KMS-11 (cell line): ENCODE results near the gene RPTOR.

Experiments
- H2AFZ ChIP-seq: fragments of 200-600 bp; sonication (generic); 2 replicates; pipeline ENCODE4 v1.6.1; 2016; ENCODE audit warnings: antibody characterized with exemption, mixed run types, low read depth
- H3K27ac ChIP-seq: fragments of 200-600 bp; sonication (generic); 2 replicates; pipeline ENCODE4 v1.6.1; 2016; ENCODE audit warnings: mild to moderate bottlenecking, mixed run types
- H3K27me3 ChIP-seq: fragments of 200-600 bp; sonication (generic); 2 replicates; pipeline ENCODE4 v1.6.1; 2017; ENCODE audit warnings: mild to moderate bottlenecking, low read depth, mixed run types, moderate library complexity; ENCODE audit not compliant: insufficient read depth
- H3K36me3 ChIP-seq: fragments of 200-600 bp; sonication (generic); 2 replicates; pipeline ENCODE4 v1.6.1; 2017; ENCODE audit warnings: mild to moderate bottlenecking, mixed run types; ENCODE audit not compliant: insufficient read depth
- H3K4me1 ChIP-seq: fragments of 200-600 bp; sonication (generic); 2 replicates; pipeline ENCODE4 v1.6.1; 2016; ENCODE audit warnings: mild to moderate bottlenecking, low read depth, mixed run types; ENCODE audit not compliant: poor library complexity, severe bottlenecking
- H3K4me2 ChIP-seq: fragments of 200-600 bp; sonication (generic); 2 replicates; pipeline ENCODE4 v1.7.0; 2016; ENCODE audit warnings: mild to moderate bottlenecking, mixed run types
- H3K4me3 ChIP-seq: fragments of 200-600 bp; sonication (generic); IDR thresholded peaks from 2 replicates; pipeline ENCODE4 v1.6.1; 2017; ENCODE audit warnings: low read depth, low read length, mixed read lengths; ENCODE audit not compliant: insufficient read depth
- H3K79me2 ChIP-seq: fragments of 200-600 bp; sonication (generic); 2 replicates; pipeline ENCODE4 v1.6.1; 2016; ENCODE audit warnings: low read depth, mixed run types; ENCODE audit not compliant: insufficient read depth
- H3K9ac ChIP-seq: fragments of 200-600 bp; sonication (generic); 2 replicates; pipeline ENCODE4 v1.6.1; 2016; ENCODE audit warnings: mild to moderate bottlenecking, mixed run types
- H4K20me1 ChIP-seq: fragments of 200-600 bp; sonication (generic); 2 replicates; pipeline ENCODE4 v1.6.1; 2016; ENCODE audit warnings: mild to moderate bottlenecking, mixed run types; ENCODE audit not compliant: insufficient read depth
- TF ChIP-seq, protein P1 (sequence below): fragments of 200-600 bp; sonication (generic); conservative IDR thresholded peaks from 2 replicates; pipeline ENCODE4 v1.6.1; 2017; ENCODE audit warnings: low read depth, mild to moderate bottlenecking, antibody characterized with exemption, low read length, moderate library complexity, mixed read lengths

Gene RPTOR

DNA sequence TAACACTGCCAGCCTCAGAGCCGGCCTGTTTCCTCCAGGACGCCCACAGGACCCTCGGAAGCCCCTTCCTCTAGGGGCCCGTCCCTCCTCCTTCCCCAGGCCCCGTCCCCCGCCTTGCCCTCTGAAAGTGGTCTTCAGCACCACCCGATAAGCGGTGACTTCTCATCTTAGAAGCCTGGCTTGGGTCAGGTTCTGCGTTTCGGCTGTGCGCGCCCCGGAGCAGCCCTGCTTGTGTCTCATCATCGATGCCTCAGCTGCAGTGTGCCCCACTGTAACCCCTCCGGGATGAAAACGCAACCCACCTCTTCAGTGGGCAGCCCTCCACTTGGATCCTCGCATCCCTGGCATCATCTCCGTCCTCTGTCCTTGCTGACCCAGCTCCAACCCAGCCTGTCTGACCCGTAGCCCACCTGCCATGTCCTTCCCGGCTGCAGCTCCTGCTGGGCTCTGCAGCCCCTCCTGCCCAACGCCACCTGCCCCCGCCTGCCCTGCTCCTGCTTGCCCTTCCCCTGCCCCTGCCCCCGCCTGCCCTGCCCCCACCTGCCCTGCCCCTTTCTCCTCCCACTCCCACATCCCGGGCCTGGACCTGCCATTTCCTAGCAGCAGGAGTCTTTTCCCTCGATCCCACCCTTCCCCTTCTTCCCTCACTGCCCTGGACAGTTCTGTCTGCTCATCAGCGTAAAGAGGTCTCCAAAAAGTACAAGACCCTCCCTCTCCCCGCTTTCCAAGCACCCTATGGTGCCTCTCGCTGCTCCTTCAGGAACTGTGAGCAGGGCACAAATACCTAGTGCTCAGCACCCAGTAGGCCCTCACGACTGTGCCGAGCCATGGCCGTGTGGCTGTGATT, 334.5 kb downstream of the RPTOR start:
- TF ChIP-seq, protein P1, sequence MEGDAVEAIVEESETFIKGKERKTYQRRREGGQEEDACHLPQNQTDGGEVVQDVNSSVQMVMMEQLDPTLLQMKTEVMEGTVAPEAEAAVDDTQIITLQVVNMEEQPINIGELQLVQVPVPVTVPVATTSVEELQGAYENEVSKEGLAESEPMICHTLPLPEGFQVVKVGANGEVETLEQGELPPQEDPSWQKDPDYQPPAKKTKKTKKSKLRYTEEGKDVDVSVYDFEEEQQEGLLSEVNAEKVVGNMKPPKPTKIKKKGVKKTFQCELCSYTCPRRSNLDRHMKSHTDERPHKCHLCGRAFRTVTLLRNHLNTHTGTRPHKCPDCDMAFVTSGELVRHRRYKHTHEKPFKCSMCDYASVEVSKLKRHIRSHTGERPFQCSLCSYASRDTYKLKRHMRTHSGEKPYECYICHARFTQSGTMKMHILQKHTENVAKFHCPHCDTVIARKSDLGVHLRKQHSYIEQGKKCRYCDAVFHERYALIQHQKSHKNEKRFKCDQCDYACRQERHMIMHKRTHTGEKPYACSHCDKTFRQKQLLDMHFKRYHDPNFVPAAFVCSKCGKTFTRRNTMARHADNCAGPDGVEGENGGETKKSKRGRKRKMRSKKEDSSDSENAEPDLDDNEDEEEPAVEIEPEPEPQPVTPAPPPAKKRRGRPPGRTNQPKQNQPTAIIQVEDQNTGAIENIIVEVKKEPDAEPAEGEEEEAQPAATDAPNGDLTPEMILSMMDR = no peak
- Histone ChIP-seq H2AFZ (no peak overlapping the region), H4K20me1 (no peaks in the 10 kb centered on the region)

DNA sequence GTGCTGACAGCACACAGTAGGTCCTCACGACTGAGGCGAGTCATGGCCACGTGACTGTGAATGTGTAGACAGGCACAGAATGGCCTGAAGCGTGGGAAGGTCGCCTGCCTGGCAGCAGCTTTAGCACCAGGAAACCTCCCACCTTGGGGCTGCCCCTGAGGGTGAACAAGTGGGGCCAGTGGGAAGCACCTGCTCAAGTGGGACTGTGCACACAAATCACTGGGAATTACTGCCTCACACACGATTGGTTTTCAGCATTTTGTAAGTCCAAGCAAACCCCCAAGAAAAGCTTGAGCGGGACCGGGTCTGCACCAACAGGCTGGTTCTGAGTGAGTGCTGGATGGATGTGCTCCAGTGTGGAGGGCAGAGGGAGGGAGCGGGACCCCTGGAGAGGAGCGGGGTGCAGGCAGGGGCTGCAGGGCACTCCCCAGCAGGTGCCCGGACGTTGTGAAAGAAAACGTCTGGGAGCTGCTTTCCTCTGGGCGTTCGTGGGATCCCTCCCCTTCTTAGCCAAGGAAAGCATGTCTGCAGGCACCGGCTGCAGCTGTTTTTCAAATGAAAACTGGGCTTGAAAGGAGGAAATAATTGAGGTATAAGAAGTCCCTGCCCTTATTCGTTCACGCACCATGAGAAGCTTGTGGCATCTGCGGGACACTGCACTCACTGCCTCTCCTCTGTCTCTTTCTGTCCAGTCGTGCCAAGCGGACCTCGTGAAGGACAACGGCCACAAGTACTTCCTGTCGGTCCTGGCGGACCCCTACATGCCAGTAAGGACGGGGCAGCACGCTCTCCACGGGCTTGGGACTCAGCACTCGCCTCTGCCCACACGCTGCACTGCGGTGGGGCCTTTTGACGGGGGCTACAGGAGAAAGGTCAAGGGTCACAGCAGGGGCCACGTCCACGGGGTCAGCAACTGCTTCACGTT, 335.3 kb downstream of the RPTOR start:
- Histone ChIP-seq H3K27ac (no peak overlapping the region), H3K9ac (no peak overlapping the region)

More for the DNA sequence above, 334.5 kb downstream of the RPTOR start:
- Histone ChIP-seq H3K79me2 (no peaks in the 10 kb centered on the region), H3K4me2 (no peak overlapping the region), H3K27ac (no peak overlapping the region), H3K27me3 (no peaks in the 10 kb centered on the region), H3K9ac (no peak overlapping the region), H3K36me3 (no peaks in the 10 kb centered on the region), H3K4me1 (no peaks in the 10 kb centered on the region), H3K4me3 (no peak overlapping the region)

DNA sequence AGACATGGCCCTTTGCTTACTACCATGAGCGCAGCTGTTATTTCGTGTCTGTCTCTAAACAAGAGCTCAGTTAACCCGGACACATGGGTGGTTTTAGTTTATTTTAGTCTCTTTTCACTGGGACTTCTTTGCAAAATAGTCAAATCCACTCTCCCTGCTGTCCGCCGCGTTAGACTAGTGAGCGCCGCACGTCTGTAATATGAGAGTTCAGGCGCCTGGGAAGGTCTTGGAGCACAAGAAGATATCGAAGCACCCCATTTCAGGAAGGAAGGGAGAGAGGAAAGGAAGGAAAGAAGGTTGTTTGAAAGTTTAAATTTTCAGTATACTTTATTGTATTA, 336.0 kb downstream of the RPTOR start:
- H3K9ac ChIP-seq = no peak overlapping the region
- no peaks in the 10 kb centered on the region for H3K79me2 ChIP-seq
- H3K4me2 ChIP-seq = no peak overlapping the region
- H3K4me3 ChIP-seq = no peak overlapping the region
- no peaks in the 10 kb centered on the region for H3K27me3 ChIP-seq
- H3K4me1 ChIP-seq = no peaks in the 10 kb centered on the region
- no peaks in the 10 kb centered on the region for H4K20me1 ChIP-seq
- TF ChIP-seq, protein P1 = no peak
- no peak overlapping the region for H2AFZ ChIP-seq
- no peaks in the 10 kb centered on the region for H3K36me3 ChIP-seq
- no peak overlapping the region for H3K27ac ChIP-seq

More for the DNA sequence above, 335.3 kb downstream of the RPTOR start:
- no peak overlapping the region for H3K4me2 ChIP-seq
- H3K4me1 ChIP-seq = no peaks in the 10 kb centered on the region
- no peaks in the 10 kb centered on the region for H4K20me1 ChIP-seq
- H3K27me3 ChIP-seq = no peaks in the 10 kb centered on the region
- TF ChIP-seq, protein P1 = no peak
- H2AFZ ChIP-seq = no peak overlapping the region
- no peak overlapping the region for H3K4me3 ChIP-seq
- no peaks in the 10 kb centered on the region for H3K79me2 ChIP-seq
- no peaks in the 10 kb centered on the region for H3K36me3 ChIP-seq

DNA sequence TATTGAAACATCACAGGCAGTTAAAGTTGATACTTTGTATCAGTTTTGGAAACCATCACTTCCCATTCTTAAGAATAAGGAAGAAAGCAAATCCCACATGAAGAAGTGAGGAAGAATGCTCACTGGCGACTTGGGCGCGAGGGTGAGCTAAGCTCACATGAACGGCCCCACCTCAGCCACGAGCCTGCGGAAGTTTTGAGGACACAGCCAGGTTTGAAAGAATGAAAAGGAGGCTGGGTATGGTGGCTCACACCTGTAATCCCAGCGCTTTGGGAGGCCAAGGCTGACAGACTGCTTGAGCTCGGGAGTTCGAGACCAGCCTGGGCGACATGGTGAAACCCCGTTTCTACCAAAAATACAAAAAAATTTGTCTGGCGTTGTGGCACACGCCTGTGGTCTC, 336.7 kb downstream of the RPTOR start:
- Histone ChIP-seq H3K4me2 (no peak overlapping the region), H3K36me3 (no peaks in the 10 kb centered on the region), H3K79me2 (no peaks in the 10 kb centered on the region), H3K4me3 (no peak overlapping the region), H3K27me3 (no peaks in the 10 kb centered on the region), H2AFZ (no peak overlapping the region), H3K9ac (no peak overlapping the region), H3K4me1 (no peaks in the 10 kb centered on the region), H3K27ac (no peak overlapping the region), H4K20me1 (no peaks in the 10 kb centered on the region)
- TF ChIP-seq, protein P1 = no peak
